ENCODE data around the gene ADGRL2. TPM values are rescaled to one million over a fixed set of nuclear protein-coding genes. Genes with fewer than 3 reads are reported as not detected.

The ADGRL2 gene
- 40.0 and 46.1 TPM in 2 replicates for total RNA-seq
- 32.7 and 78.3 TPM in 2 replicates for polyA plus RNA-seq
- 33.7 and 43.6 TPM in 2 replicates for polyA plus RNA-seq (2011; cell fraction: cytosol; rRNA removed)
- 60.6 and 92.9 TPM in 2 replicates for polyA plus RNA-seq (2011; cell fraction: nucleus; rRNA removed)
- 34.1 and 49.5 TPM in 2 replicates for polyA plus RNA-seq (2012)
- polyA minus RNA-seq, result 221 and 231 TPM in 2 replicates
- not detected for polyA minus RNA-seq (2011; cell fraction: cytosol; rRNA and poly(A)+ RNA removed)
- 92.9 and 145 TPM in 2 replicates for polyA minus RNA-seq (2011; cell fraction: nucleus; rRNA and poly(A)+ RNA removed)
- Bru-seq, nascent RNA, result percentile 64 among the genes with signal in this experiment
- BruChase-seq, experiment 1, labeled RNA remaining after a 6-hour chase, result percentile 47 among the genes with signal in this experiment
- BruChase-seq, experiment 2, labeled RNA remaining after a 2-hour chase, result percentile 46 among the genes with signal in this experiment
- long read RNA-seq, partial matches to known transcripts, result 3 of 25 reads
- long read RNA-seq, other reads (novel, unspliced or antisense), result 22 of 25 reads

- Histone ChIP-seq H2AFZ (ENCODE audit: low read depth, low read length) (peak within 1 kb of the TSS; percentile 96), H3K9me1 (replicated peaks; ENCODE audit: control insufficient read depth, extremely low read depth, insufficient read depth, low read length) (no peaks in the 10 kb centered on the region), H3K36me3 (ENCODE audit: control insufficient read depth in 2 of 2, extremely low read depth in 1 of 2, insufficient read depth in 2 of 2, low read length in 2 of 2) (no peaks in the 10 kb centered on the region), H3K79me2 (ENCODE audit: control insufficient read depth, insufficient read depth, low read length) (peaks cover 29% of the 10 kb centered on the region), H3K4me3 (replicated peaks in 1 of 3; ENCODE audit: insufficient read depth in 1 of 3, low read depth in 1 of 3, low read length in 3 of 3) (peak within 1 kb of the TSS; percentile 71 to 99 (median 89)), H3K9me3 (replicated peaks; ENCODE audit: control insufficient read depth, insufficient read depth, low read length) (no peaks in the 10 kb centered on the region), H3K4me2 (ENCODE audit: insufficient read depth, low read length) (peak within 1 kb of the TSS; percentile 97), H4K20me1 (replicated peaks; ENCODE audit: control insufficient read depth, extremely low read depth, insufficient read depth, low read length) (no peaks in the 10 kb centered on the region), H3K27ac (ENCODE audit: insufficient read depth, low read depth, low read length) (peak within 1 kb of the TSS; percentile 79), H3K4me1 (ENCODE audit: control insufficient read depth, extremely low read depth, insufficient read depth, low read length) (peaks cover 10% of the 10 kb centered on the region), H3K27me3 (ENCODE audit: control insufficient read depth in 2 of 2, insufficient read depth in 2 of 2, low read length in 2 of 2) (no peaks in the 10 kb centered on the region), H3K9ac (replicated peaks; ENCODE audit: extremely low read depth, insufficient read depth, low read length) (peak within 1 kb of the TSS; percentile 80)
- ChIA-PET POLR2A (interaction anchor here (0.5 to 1.9 kb wide), 2 partner anchors 33 to 58 kb away, joined by 3 to 5 read pairs; no protein-coding TSS in a partner anchor), CTCF (interaction anchor here (0.5 to 6.6 kb wide), 14 partner anchors 11 to 1583 kb away, joined by 3 to 95 read pairs (median 6); no protein-coding TSS in a partner anchor)
- TF ChIP-seq POLR2AphosphoS5 (IDR thresholded peaks at IDR 0.05; ENCODE audit: insufficient read depth, low read depth, low read length) (peak; percentile 29), POLR2A (IDR thresholded peaks at IDR 0.05; ENCODE audit: low read depth, low read length) (no peak)
- intact Hi-C loops (cut with micrococcal nuclease) (loop anchor here (1.0 to 10.0 kb wide), 10 partner anchors 98 to 1584 kb away; no protein-coding TSS in a partner anchor), dilution Hi-C loops (cut with MboI; ENCODE audit: extremely low pct_ligation_motif_present, low sequenced_read_pairs) (no loop called here)
- FAIRE-seq (peak; percentile 87), DNase-seq (ENCODE audit: low read depth, low spot score) (peak; percentile 91)
- no TSS peak for BruUV-seq (replicated peaks)
Measured at GRCh38 chr1:81800695-81801650, at the start of gene ADGRL2. Gene ADGRL2 (plus strand): TSS chr1:81800934. CDS start chr1:81836985, 36,051 bp downstream.

GRCh38 chr1:81752840-81753239 lies 47.9 kb upstream of the ADGRL2 start:
- Histone ChIP-seq H3K27ac (ENCODE audit: insufficient read depth, low read depth, low read length) (no peak overlapping the region), H3K79me2 (ENCODE audit: control insufficient read depth, insufficient read depth, low read length) (no peaks in the 10 kb centered on the region), H3K4me2 (ENCODE audit: insufficient read depth, low read length) (no peak overlapping the region), H4K20me1 (replicated peaks; ENCODE audit: control insufficient read depth, extremely low read depth, insufficient read depth, low read length) (no peaks in the 10 kb centered on the region), H3K4me1 (ENCODE audit: control insufficient read depth, extremely low read depth, insufficient read depth, low read length) (no peaks in the 10 kb centered on the region), H3K9me1 (replicated peaks; ENCODE audit: control insufficient read depth, extremely low read depth, insufficient read depth, low read length) (no peaks in the 10 kb centered on the region), H3K27me3 (ENCODE audit: control insufficient read depth in 2 of 2, insufficient read depth in 2 of 2, low read length in 2 of 2) (no peaks in the 10 kb centered on the region), H3K36me3 (ENCODE audit: control insufficient read depth in 2 of 2, extremely low read depth in 1 of 2, insufficient read depth in 2 of 2, low read length in 2 of 2) (no peaks in the 10 kb centered on the region), H2AFZ (ENCODE audit: low read depth, low read length) (no peak overlapping the region), H3K4me3 (replicated peaks in 1 of 3; ENCODE audit: insufficient read depth in 1 of 3, low read depth in 1 of 3, low read length in 3 of 3) (no peak overlapping the region), H3K9ac (replicated peaks; ENCODE audit: extremely low read depth, insufficient read depth, low read length) (no peak overlapping the region), H3K9me3 (replicated peaks; ENCODE audit: control insufficient read depth, insufficient read depth, low read length) (no peaks in the 10 kb centered on the region)
- no peak for TF ChIP-seq CTCF (IDR thresholded peaks at IDR 0.05; ENCODE audit: extremely low read depth in 1 of 2, insufficient read depth in 1 of 2, low read depth in 1 of 2, low read length in 2 of 2)
- FAIRE-seq, result no peak
- intact Hi-C loops (cut with micrococcal nuclease) (no loop called here), dilution Hi-C loops (cut with MboI; ENCODE audit: extremely low pct_ligation_motif_present, low sequenced_read_pairs) (no loop called here)
- BruUV-seq (replicated peaks), result no TSS peak
- CTCF ChIA-PET, result interaction anchor here (0.7 kb wide), 1 partner anchor 203 kb away, joined by 5 read pairs; no protein-coding TSS in a partner anchor
- POLR2A ChIA-PET, result no interaction called here
- DNase-seq (ENCODE audit: low read depth, low spot score), result no peak
